Activated naive CD8-positive, alpha-beta T cell treated with anti-CD3 and anti-CD28 coated beads, Interleukin-2, amount 50 U/mL, for 16 hours (primary cell): Measurements from ENCODE around the gene NINJ2.
"Not testable (repeated sequence)": the region's sequence is repeated elsewhere in the genome, so short reads cannot be mapped to it uniquely, and the experiment has no call there.

Experiments
- DNase-seq: peaks from one replicate; pipeline ENCODE4 v3.0.0-alpha.2; 2020; ENCODE audit warnings: low read depth, low spot score

The NINJ2 gene

GRCh38 chr12:586318-587071 lies 76.8 kb downstream of the NINJ2 start:
- no peak for DNase-seq

DNA sequence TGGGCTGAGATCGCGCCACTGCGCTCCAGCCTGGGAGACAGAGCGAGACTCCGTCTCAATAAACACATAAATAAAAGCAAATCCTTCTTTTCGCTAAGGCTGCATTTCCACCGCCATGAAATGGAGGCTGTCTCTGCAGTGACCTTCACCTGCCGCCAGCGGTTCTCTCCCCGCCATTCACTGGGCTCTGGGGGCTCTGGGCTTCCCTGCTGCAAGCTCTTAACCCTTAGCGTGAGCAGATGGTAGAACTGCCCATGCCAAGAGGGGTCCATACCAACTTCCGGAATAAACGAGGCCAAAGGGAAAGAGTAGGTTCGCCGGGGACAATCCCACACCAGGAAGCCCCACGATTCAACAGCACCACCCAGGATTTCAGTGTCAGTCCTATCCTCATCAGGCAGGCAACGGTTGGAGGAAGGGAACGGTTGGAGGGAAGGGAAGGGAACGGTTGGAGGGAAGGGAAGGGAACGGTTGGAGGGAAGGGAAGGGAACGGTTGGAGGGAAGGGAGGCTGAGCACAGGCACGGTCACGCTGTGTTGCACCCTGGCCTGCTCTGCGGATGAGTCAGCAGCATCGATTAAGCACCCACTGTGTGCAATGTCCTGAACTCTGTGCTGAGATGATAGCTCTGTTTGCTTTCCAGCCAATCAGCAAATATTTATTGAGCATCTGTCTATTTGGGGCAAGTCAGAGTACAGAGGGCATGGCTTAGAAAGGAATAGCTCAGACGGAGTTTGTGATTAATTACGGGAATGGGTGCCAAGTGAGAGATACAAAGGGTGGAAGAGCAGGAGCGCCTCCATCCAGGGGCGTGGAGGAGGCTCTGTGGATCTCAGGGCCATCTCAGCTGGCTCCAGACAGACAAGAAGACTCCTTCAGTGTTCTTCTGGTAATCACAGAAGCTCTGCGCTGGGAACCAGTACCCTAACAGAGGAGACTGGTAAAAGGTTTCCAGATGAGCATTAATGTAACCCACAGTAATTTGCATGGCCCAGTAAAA lies 77.9 kb downstream of the NINJ2 start:
- DNase-seq, result no peak

DNA sequence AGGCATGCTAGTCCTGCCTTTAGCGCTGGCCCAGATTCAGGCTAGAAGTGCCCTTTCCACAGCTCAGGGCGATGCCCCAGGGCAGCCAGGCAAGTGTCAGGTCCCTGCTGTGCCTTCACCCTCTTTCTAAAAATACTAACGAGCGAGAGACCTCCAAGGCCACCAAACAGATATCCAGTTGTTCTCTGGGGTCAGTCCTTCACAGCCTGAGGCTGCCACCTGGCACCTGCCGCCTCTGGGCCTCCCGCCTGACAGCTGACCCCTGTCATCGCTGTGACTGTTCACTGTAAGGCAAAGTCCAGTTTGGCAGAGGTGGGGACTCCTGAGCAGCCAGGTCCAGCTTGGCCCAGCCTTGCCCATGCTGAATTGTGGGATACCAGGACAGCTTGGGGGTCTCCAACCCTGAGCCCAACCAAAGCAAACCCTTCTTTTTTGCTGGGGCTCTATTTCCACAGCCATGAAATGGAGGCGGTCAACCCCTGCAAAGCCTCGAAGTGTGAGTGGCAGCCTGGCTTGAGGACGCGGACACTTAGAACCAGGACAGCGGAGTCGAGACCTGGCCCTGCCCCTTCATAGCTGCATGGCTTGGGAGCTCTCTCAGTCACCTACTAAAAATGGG lies 79.9 kb downstream of the NINJ2 start:
- DNase-seq, result no peak

GRCh38 chr12:581746-582145 lies 81.5 kb downstream of the NINJ2 start:
- DNase-seq, result no peak

DNA sequence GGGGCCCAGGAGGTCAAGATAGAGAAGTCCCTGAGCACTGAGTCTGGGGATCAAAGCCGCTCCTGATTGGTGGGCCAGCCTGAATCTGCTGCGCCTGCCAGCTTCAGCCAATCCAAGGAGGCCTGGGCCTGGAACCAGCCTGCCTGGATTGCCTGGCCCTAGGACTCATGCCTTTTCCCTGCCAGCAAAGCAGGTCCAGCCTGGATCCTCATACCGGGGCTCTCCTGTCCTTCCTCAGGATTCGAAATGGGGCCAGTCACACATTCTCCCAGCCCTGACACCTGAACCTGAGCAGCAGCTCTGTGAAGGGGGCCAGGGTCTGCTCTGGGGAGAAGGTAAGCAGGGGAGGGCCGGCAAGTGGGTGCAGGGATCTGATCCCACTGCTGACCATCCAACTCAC lies 81.9 kb downstream of the NINJ2 start:
- no peak for DNase-seq

GRCh38 chr12:580813-581212 lies 82.4 kb downstream of the NINJ2 start:
- DNase-seq, result no peak

- no peak for DNase-seq
Observed at GRCh38 chr12:579420-580110, 83.7 kb downstream of the NINJ2 start.

DNA sequence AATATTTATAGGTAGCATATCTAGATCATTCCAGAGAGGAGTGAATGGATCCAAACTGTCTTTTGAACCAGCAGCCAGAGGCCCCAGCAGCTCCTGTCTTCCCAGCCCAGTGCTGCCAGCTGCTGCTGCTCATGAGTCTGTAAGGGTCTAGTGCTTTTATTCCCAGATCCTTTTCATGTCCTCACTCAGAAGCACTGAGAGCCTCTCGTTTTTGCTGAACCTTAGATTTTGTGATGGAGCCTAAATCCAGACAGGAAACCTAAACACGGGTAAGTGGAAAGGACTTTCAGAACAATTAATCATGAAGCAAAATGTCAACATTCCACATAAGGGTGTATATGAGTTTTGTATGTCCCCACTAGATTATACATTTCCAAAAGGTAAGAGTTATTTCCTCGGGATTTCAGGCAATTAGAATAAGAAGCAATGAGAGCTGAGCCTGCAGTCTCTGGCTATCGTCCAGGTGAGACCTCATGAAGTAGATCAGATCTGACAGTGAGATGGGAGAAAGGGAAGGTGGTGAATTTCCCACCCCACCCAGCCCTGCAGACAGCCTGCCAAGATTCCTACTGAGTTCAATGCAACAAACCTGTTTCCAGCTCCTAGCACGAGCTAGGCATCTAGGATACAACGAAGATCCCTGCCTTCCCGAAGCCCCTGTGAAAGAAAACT lies 84.4 kb downstream of the NINJ2 start:
- DNase-seq, result no peak

- DNase-seq, result not testable (repeated sequence)
Observed at GRCh38 chr12:577994-578747, 85.1 kb downstream of the NINJ2 start.

GRCh38 chr12:576615-577110 lies 86.6 kb downstream of the NINJ2 start:
- DNase-seq, result no peak

- DNase-seq, result peak; percentile 74
Observed at GRCh38 chr12:575948-576614, 87.2 kb downstream of the NINJ2 start.

DNA sequence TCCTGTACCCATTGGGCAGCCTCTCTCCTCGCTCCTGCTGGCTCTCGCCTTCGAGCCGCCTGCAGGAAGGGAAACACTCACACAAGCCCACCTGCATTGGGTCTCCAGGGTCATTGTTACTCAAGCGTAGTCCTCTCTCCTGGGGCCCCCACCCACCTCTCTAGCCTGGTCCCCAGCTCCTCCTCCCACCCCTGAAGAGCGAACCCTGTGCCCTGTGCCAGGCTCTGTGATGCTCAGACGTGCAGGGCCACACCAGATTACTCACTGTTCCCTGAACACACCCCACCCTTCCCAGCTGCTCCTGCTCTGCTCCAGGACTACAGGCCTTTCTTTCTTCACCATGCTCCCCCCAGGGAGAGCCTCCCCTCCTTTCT lies 88.1 kb downstream of the NINJ2 start:
- no peak for DNase-seq

DNA sequence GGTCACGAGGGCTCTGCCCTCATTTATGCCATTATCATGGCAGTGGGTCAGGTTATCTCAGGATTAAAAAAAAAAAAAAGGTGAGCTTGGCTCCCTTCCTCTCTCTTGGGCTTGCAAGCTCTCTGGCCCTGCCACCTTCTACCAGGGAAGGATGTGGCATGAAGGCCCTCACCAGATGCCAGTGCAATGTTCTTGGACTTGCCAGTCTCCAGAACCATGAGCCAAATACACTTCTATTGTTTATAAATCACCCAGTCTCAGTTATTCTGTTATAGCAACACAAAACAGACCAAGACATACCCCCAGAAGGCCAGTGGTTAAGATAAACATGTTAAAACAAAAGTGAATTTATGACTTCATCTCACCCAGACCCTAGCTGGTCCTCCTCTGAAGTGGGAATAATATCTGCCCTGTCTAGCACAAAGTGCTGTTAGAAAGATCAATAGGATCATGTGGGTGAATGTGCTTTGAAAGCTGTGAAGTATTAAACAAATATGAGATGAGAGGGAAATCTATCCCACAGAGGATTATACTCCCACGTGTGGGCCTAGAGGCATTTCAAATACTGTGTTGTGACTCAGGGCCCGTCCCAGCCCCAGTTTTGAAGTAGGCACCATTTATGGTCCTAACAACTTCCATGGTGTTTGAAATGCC lies 88.6 kb downstream of the NINJ2 start:
- DNase-seq, result no peak

GRCh38 chr12:573232-573631 lies 90.0 kb downstream of the NINJ2 start:
- no peak for DNase-seq

DNA sequence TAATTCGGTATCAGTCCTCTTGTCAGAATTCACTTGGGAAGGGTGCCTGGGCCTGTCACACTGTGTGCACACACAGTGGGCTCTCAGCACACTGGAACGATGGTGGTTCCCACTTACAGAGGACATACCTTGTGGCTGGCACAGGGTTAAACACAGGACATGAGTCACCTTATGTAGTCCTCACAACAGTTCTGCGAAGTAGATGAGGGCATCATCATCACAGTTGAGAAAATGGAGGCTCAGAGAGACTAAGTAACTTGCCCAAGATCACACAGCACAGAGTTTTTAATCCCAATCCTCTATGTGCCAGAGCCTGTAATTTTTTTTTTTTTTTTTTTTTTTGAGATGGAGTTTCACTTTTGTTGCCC lies 90.7 kb downstream of the NINJ2 start:
- no peak for DNase-seq

- DNase-seq, result no peak
Observed at GRCh38 chr12:571795-572531, 91.3 kb downstream of the NINJ2 start.

- no peak for DNase-seq
Observed at GRCh38 chr12:570921-571794, 92.1 kb downstream of the NINJ2 start.
